ENCODE measurements around the gene ASIC3.

DNA sequence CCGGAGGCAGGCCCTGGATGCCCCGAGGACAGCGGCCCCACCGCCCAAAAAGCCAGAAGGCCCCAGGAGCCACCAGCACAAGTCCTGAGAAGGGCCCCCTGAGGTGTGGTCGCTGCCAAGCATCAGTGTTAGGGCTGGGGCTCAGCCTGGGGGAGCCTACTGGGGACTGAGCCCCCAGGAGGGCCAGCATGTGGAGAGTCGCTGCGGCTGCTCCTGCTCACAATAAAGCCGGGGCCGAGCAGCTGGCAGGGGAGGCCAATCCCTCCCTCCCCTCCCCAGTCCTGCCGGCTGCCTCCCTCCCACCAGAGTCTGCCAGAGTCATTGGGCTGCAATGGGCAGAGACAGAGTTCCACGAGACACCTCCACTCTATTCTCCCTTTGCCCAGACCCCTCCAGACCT, 3.1 kb upstream of the ASIC3 start:
- no peak for TF ChIP-seq POLR2A (IDR thresholded peaks at IDR 0.05)
- TF ChIP-seq, protein P1, sequence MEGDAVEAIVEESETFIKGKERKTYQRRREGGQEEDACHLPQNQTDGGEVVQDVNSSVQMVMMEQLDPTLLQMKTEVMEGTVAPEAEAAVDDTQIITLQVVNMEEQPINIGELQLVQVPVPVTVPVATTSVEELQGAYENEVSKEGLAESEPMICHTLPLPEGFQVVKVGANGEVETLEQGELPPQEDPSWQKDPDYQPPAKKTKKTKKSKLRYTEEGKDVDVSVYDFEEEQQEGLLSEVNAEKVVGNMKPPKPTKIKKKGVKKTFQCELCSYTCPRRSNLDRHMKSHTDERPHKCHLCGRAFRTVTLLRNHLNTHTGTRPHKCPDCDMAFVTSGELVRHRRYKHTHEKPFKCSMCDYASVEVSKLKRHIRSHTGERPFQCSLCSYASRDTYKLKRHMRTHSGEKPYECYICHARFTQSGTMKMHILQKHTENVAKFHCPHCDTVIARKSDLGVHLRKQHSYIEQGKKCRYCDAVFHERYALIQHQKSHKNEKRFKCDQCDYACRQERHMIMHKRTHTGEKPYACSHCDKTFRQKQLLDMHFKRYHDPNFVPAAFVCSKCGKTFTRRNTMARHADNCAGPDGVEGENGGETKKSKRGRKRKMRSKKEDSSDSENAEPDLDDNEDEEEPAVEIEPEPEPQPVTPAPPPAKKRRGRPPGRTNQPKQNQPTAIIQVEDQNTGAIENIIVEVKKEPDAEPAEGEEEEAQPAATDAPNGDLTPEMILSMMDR (IDR thresholded peaks at IDR 0.05) = no peak
